A673 (cell line): Measurements from ENCODE around the gene CAST.

Source experiments
- EZH2 ChIP-seq: fragments of 200-600 bp; sonication (generic); IDR thresholded peaks from 2 replicates; pipeline ENCODE4 v1.6.1; 2017; ENCODE audit warnings: borderline replicate concordance, low read depth, mild to moderate bottlenecking, mixed read lengths, antibody characterized with exemption, low read length; ENCODE audit not compliant: poor library complexity, severe bottlenecking
- TF ChIP-seq, protein P1 (sequence below): fragments of 300-800, 200-600 bp; sonication (generic); conservative IDR thresholded peaks from 2 replicates; pipeline ENCODE4 v1.5.1; 2017; ENCODE audit warnings: low read depth, mild to moderate bottlenecking, antibody characterized with exemption, low read length, moderate library complexity, mixed read lengths

DNA sequence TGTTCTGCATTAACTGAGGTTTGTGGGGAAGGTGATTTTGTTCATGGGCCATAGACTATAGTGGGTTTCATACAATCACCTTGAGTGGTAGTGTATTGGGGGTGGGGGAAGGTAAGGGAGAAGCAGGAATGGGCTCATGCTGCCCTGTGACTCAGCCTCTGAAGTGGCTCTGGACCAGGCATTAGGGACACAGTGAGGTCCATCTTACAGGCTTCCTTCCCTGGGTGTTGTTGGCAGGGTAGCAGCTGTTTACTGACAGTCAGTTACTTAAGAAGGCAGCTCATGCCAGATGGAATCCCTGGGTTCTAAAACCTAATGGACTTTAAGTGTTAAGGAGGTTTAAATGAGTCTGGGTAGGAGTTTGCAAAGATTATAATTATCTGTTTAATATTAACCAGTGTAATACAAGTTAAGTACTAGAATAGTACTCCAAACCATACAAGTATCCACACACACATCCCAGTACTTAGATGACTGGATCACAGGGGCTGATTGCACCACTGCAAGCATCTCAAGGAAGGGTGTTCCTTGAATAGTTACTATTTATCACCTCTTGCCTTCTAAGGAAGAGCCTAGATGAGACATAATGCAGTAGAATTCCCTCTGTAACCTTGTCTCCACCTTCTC lies 59.3 kb downstream of the CAST start:
- TF ChIP-seq, protein P1, sequence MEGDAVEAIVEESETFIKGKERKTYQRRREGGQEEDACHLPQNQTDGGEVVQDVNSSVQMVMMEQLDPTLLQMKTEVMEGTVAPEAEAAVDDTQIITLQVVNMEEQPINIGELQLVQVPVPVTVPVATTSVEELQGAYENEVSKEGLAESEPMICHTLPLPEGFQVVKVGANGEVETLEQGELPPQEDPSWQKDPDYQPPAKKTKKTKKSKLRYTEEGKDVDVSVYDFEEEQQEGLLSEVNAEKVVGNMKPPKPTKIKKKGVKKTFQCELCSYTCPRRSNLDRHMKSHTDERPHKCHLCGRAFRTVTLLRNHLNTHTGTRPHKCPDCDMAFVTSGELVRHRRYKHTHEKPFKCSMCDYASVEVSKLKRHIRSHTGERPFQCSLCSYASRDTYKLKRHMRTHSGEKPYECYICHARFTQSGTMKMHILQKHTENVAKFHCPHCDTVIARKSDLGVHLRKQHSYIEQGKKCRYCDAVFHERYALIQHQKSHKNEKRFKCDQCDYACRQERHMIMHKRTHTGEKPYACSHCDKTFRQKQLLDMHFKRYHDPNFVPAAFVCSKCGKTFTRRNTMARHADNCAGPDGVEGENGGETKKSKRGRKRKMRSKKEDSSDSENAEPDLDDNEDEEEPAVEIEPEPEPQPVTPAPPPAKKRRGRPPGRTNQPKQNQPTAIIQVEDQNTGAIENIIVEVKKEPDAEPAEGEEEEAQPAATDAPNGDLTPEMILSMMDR, result no peak
- TF ChIP-seq EZH2, result no peak
